WTC11 (cell line): Measurements from ENCODE around the gene GRM8.

ENCODE experiments used
- ELF4 ChIP-seq: sonication (generic); formaldehyde crosslinking; IDR thresholded peaks from 2 replicates; pipeline ENCODE4 v1.8.1; 2022; ENCODE audit warnings: low read depth, mild to moderate bottlenecking, moderate library complexity, missing genetic modification reagents
- NFYB ChIP-seq: sonication (generic); formaldehyde crosslinking; conservative IDR thresholded peaks from 2 replicates; pipeline ENCODE4 v1.8.0; 2022; ENCODE audit warnings: low read depth, missing genetic modification reagents
- RELA ChIP-seq: sonication (generic); formaldehyde crosslinking; IDR thresholded peaks from 2 replicates; pipeline ENCODE4 v1.8.1; 2022; ENCODE audit warnings: missing genetic modification reagents, mild to moderate bottlenecking, borderline replicate concordance
- SOX15 ChIP-seq: fragments of 250-450 bp; sonication (Bioruptor Pico); IDR thresholded peaks from 2 replicates; pipeline ENCODE4 v1.9.0; 2021; ENCODE audit warnings: mild to moderate bottlenecking
- TEAD4 ChIP-seq: sonication (generic); formaldehyde crosslinking; IDR thresholded peaks from 2 replicates; pipeline ENCODE4 v1.8.0; 2022; ENCODE audit warnings: mild to moderate bottlenecking, missing genetic modification reagents
- ZBTB21 ChIP-seq: sonication (generic); formaldehyde crosslinking; IDR thresholded peaks from 2 replicates; pipeline ENCODE4 v1.8.1; 2023; ENCODE audit warnings: mild to moderate bottlenecking, missing genetic modification reagents, borderline replicate concordance
- TF ChIP-seq, protein P1 (sequence below): sonication (generic); formaldehyde crosslinking; IDR thresholded peaks from 2 replicates; pipeline ENCODE4 v1.8.0; 2023; ENCODE audit warnings: mild to moderate bottlenecking, missing genetic modification reagents
- TF ChIP-seq, protein P2 (sequence below): fragments of 200-600 bp; IDR thresholded peaks from 2 replicates; pipeline ENCODE4 v1.8.0; 2022; ENCODE audit warnings: antibody characterized with exemption
- TF ChIP-seq, protein P3 (sequence below): sonication (generic); formaldehyde crosslinking; IDR thresholded peaks from 2 replicates; pipeline ENCODE4 v1.8.1; 2023; ENCODE audit warnings: mild to moderate bottlenecking, missing genetic modification reagents, moderate library complexity
- TF ChIP-seq, protein P4 (sequence below): sonication (generic); formaldehyde crosslinking; IDR thresholded peaks from 2 replicates; pipeline ENCODE4 v1.8.1; 2023; ENCODE audit warnings: mild to moderate bottlenecking, missing genetic modification reagents, borderline replicate concordance
- TF ChIP-seq, protein P5 (sequence below): sonication (generic); formaldehyde crosslinking; IDR thresholded peaks from 2 replicates; pipeline ENCODE4 v1.8.1; 2022; ENCODE audit warnings: low read depth, missing genetic modification reagents, borderline replicate concordance

DNA sequence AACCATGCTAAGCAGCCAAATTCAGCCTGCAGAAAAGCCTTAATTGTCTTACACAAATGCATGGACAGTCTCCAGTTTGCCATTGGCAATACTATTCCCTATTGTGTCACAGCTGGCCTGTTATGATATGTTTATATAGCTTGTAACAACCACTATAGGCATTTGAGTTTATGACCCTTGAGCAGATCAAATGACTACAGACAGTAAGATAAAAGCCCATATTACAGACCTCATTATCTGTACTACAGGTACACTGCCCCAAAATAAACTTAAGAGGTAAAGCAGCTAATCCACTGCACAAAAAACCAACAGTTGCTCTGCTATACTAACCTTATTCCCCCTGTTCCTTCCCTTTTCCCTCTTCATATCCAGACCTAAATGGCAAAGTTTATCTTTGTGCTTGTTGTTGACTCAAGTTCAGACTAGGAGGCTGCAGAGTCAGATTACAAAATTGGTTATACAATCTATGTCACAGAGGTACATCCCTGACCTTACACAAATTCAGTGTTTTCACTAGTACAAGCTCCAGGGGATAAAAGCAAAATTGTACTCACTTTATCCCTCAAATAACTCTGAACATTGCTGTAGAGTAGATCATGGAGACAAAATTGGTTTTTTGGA, 218.4 kb downstream of the GRM8 start:
- TF ChIP-seq, protein P1, sequence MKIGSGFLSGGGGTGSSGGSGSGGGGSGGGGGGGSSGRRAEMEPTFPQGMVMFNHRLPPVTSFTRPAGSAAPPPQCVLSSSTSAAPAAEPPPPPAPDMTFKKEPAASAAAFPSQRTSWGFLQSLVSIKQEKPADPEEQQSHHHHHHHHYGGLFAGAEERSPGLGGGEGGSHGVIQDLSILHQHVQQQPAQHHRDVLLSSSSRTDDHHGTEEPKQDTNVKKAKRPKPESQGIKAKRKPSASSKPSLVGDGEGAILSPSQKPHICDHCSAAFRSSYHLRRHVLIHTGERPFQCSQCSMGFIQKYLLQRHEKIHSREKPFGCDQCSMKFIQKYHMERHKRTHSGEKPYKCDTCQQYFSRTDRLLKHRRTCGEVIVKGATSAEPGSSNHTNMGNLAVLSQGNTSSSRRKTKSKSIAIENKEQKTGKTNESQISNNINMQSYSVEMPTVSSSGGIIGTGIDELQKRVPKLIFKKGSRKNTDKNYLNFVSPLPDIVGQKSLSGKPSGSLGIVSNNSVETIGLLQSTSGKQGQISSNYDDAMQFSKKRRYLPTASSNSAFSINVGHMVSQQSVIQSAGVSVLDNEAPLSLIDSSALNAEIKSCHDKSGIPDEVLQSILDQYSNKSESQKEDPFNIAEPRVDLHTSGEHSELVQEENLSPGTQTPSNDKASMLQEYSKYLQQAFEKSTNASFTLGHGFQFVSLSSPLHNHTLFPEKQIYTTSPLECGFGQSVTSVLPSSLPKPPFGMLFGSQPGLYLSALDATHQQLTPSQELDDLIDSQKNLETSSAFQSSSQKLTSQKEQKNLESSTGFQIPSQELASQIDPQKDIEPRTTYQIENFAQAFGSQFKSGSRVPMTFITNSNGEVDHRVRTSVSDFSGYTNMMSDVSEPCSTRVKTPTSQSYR (CRISPR knock-in tag) = no peak
- TF ChIP-seq, protein P2, sequence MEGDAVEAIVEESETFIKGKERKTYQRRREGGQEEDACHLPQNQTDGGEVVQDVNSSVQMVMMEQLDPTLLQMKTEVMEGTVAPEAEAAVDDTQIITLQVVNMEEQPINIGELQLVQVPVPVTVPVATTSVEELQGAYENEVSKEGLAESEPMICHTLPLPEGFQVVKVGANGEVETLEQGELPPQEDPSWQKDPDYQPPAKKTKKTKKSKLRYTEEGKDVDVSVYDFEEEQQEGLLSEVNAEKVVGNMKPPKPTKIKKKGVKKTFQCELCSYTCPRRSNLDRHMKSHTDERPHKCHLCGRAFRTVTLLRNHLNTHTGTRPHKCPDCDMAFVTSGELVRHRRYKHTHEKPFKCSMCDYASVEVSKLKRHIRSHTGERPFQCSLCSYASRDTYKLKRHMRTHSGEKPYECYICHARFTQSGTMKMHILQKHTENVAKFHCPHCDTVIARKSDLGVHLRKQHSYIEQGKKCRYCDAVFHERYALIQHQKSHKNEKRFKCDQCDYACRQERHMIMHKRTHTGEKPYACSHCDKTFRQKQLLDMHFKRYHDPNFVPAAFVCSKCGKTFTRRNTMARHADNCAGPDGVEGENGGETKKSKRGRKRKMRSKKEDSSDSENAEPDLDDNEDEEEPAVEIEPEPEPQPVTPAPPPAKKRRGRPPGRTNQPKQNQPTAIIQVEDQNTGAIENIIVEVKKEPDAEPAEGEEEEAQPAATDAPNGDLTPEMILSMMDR = no peak
- TF ChIP-seq SOX15 (CRISPR knock-in tag) (no peak), RELA (no peak), TEAD4 (CRISPR knock-in tag) (no peak), ELF4 (no peak), NFYB (CRISPR knock-in tag) (no peak), ZBTB21 (CRISPR knock-in tag) (no peak)
- TF ChIP-seq, protein P3, sequence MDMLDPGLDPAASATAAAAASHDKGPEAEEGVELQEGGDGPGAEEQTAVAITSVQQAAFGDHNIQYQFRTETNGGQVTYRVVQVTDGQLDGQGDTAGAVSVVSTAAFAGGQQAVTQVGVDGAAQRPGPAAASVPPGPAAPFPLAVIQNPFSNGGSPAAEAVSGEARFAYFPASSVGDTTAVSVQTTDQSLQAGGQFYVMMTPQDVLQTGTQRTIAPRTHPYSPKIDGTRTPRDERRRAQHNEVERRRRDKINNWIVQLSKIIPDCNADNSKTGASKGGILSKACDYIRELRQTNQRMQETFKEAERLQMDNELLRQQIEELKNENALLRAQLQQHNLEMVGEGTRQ = no peak
- TF ChIP-seq, protein P4, sequence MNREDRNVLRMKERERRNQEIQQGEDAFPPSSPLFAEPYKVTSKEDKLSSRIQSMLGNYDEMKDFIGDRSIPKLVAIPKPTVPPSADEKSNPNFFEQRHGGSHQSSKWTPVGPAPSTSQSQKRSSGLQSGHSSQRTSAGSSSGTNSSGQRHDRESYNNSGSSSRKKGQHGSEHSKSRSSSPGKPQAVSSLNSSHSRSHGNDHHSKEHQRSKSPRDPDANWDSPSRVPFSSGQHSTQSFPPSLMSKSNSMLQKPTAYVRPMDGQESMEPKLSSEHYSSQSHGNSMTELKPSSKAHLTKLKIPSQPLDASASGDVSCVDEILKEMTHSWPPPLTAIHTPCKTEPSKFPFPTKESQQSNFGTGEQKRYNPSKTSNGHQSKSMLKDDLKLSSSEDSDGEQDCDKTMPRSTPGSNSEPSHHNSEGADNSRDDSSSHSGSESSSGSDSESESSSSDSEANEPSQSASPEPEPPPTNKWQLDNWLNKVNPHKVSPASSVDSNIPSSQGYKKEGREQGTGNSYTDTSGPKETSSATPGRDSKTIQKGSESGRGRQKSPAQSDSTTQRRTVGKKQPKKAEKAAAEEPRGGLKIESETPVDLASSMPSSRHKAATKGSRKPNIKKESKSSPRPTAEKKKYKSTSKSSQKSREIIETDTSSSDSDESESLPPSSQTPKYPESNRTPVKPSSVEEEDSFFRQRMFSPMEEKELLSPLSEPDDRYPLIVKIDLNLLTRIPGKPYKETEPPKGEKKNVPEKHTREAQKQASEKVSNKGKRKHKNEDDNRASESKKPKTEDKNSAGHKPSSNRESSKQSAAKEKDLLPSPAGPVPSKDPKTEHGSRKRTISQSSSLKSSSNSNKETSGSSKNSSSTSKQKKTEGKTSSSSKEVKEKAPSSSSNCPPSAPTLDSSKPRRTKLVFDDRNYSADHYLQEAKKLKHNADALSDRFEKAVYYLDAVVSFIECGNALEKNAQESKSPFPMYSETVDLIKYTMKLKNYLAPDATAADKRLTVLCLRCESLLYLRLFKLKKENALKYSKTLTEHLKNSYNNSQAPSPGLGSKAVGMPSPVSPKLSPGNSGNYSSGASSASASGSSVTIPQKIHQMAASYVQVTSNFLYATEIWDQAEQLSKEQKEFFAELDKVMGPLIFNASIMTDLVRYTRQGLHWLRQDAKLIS (CRISPR knock-in tag) = no peak
- TF ChIP-seq, protein P5, sequence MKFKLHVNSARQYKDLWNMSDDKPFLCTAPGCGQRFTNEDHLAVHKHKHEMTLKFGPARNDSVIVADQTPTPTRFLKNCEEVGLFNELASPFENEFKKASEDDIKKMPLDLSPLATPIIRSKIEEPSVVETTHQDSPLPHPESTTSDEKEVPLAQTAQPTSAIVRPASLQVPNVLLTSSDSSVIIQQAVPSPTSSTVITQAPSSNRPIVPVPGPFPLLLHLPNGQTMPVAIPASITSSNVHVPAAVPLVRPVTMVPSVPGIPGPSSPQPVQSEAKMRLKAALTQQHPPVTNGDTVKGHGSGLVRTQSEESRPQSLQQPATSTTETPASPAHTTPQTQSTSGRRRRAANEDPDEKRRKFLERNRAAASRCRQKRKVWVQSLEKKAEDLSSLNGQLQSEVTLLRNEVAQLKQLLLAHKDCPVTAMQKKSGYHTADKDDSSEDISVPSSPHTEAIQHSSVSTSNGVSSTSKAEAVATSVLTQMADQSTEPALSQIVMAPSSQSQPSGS (CRISPR knock-in tag) = no peak
